Measurements from ENCODE around the gene GARIN5A. TPM values are rescaled to one million over a fixed set of nuclear protein-coding genes. Genes with fewer than 3 reads are reported as not detected.
A peak's percentile ranks its signal among the peaks of the same experiment; 100 is the strongest.

Gene GARIN5A
- total and polyA plus RNA-seq, 10 donors: 0.42 to 1.4 (median 0.54) TPM; not detected in 6

DNA sequence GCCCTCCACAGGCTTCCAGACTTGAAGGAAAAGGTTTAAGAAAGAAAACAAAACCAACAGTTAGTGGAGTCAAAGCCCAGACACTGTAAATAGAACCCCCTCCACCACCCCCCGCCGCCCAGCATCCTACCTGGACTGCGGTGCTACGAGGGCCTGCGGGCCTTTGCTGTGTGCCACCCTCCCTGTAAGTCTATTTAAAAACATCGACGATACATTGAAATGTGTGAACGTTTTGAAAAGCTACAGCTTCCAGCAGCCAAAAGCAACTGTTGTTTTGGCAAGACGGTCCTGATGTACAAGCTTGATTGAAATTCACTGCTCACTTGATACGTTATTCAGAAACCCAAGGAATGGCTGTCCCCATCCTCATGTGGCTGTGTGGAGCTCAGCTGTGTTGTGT, 6.3 kb upstream of the GARIN5A start:
- H3K27me3 ChIP-seq (replicated peaks in 1 of 7): peaks cover 0 to 11% (median 0%) of the 10 kb centered on the region in 7 donors
- 90 to 94% (median 94%) methylated on average over 10 of the region's 10 CpGs for WGBS, 5 donors
- DNase-seq: peak; percentile 18
- H3K4me3 ChIP-seq: no peak overlapping the region
- TF ChIP-seq, protein P1, sequence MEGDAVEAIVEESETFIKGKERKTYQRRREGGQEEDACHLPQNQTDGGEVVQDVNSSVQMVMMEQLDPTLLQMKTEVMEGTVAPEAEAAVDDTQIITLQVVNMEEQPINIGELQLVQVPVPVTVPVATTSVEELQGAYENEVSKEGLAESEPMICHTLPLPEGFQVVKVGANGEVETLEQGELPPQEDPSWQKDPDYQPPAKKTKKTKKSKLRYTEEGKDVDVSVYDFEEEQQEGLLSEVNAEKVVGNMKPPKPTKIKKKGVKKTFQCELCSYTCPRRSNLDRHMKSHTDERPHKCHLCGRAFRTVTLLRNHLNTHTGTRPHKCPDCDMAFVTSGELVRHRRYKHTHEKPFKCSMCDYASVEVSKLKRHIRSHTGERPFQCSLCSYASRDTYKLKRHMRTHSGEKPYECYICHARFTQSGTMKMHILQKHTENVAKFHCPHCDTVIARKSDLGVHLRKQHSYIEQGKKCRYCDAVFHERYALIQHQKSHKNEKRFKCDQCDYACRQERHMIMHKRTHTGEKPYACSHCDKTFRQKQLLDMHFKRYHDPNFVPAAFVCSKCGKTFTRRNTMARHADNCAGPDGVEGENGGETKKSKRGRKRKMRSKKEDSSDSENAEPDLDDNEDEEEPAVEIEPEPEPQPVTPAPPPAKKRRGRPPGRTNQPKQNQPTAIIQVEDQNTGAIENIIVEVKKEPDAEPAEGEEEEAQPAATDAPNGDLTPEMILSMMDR (IDR thresholded peaks at IDR 0.05 in 8 of 11, conservative IDR thresholded peaks at IDR 0.05 in 3 of 11): no peak
- no peak for TF ChIP-seq POLR2AphosphoS5 (IDR thresholded peaks at IDR 0.05)
- TF ChIP-seq POLR2A (IDR thresholded peaks at IDR 0.05): no peak
- no peaks in the 10 kb centered on the region for H3K9me3 ChIP-seq
- H3K4me1 ChIP-seq: peaks cover 4 to 30% (median 11%) of the 10 kb centered on the region in 6 donors
- H3K27ac ChIP-seq: no peak overlapping the region
- intact Hi-C loops (cut with DNase I; ENCODE audit: low total_unique reads): no loop called here
- peaks cover 3 to 76% (median 60%) of the 10 kb centered on the region in 6 donors for H3K36me3 ChIP-seq

GRCh38 chr19:50482271-50482855, 5.7 kb upstream of the GARIN5A start:
- peaks cover 10 to 31% (median 17%) of the 10 kb centered on the region in 6 donors for H3K4me1 ChIP-seq
- DNase-seq: peak; percentile 41
- intact Hi-C loops (cut with DNase I; ENCODE audit: low total_unique reads): no loop called here
- peaks cover 3 to 78% (median 61%) of the 10 kb centered on the region in 6 donors for H3K36me3 ChIP-seq
- TF ChIP-seq, protein P1 (IDR thresholded peaks at IDR 0.05 in 8 of 11, conservative IDR thresholded peaks at IDR 0.05 in 3 of 11): no peak
- TF ChIP-seq POLR2AphosphoS5 (IDR thresholded peaks at IDR 0.05): no peak
- no peak for TF ChIP-seq POLR2A (IDR thresholded peaks at IDR 0.05)
- no peaks in the 10 kb centered on the region for H3K9me3 ChIP-seq
- H3K27ac ChIP-seq: no peak overlapping the region
- H3K27me3 ChIP-seq (replicated peaks in 1 of 7): peaks cover 0 to 6% (median 0%) of the 10 kb centered on the region in 7 donors
- no peak overlapping the region for H3K4me3 ChIP-seq
- WGBS, 5 donors: 82 to 93% (median 87%) methylated on average over 15 to 16 of the region's 16 CpGs

DNA sequence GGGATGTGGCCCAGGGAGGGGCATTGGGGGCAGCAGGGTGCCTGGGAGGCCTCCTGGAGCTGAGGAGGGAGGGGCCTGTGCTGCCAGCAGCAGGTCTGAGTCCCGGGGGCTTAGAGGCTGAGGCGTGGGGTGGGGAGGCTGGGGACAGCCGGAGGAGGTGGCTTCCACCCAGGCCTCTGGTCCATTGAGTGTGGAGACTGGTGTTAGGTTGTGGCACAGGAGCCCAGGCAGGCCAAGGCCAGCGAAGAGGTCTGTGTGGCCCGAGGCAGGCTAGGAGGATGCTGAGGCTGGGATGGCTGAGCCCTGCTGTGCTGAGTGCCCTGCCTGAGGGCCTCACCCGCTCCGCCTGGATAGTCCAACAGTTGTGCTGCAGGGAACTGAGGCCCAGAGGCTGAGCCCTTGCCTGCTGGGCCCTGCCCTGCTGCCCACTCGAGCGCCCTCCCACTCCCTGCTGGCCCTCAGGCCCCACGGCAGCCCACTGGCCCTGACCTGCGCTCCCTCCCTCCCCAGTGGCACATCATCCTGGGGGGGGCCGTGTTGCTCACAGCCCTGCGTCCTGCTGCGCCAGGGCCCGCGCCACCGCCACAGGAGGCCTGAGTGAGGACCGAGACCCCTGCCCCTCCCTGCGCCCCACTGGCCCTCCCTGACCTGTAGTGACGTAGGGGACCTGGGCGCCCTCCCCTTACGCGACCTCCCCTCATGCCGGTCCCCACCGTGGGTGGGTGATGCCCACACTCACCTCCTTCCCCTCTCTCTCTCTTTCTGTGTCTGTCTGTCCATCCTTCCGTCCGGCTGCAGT, 4.9 kb upstream of the GARIN5A start:
- no peaks in the 10 kb centered on the region for H3K27me3 ChIP-seq (replicated peaks in 1 of 7)
- TF ChIP-seq, protein P1 (IDR thresholded peaks at IDR 0.05 in 8 of 11, conservative IDR thresholded peaks at IDR 0.05 in 3 of 11): no peak
- no peak for TF ChIP-seq POLR2A (IDR thresholded peaks at IDR 0.05)
- no peak for TF ChIP-seq POLR2AphosphoS5 (IDR thresholded peaks at IDR 0.05)
- peaks cover 13 to 35% (median 24%) of the 10 kb centered on the region in 6 donors for H3K4me1 ChIP-seq
- intact Hi-C loops (cut with DNase I; ENCODE audit: low total_unique reads): no loop called here
- H3K4me3 ChIP-seq: no peak overlapping the region
- whole genome bisulfite sequencing, 5 donors: 92 to 98% (median 94%) methylated on average over 15 to 27 of the region's 27 CpGs
- H3K36me3 ChIP-seq: peaks cover 3 to 78% (median 61%) of the 10 kb centered on the region in 6 donors
- DNase-seq: peak; percentile 67
- H3K27ac ChIP-seq: no peak overlapping the region
- H3K9me3 ChIP-seq: no peaks in the 10 kb centered on the region
